ENCODE data around the gene STARD3.

STARD3 gene

GRCh38 chr17:39604911-39605491, 31.9 kb upstream of the STARD3 start:
- no peak for DNase-seq (ENCODE audit: low read depth in 2 of 2)

GRCh38 chr17:39605492-39606433, 31.2 kb upstream of the STARD3 start:
- DNase-seq (ENCODE audit: low read depth in 2 of 2), result no peak

- DNase-seq (ENCODE audit: low read depth in 2 of 2), result no peak
Observed at GRCh38 chr17:39606434-39607056, 30.4 kb upstream of the STARD3 start.

GRCh38 chr17:39607057-39607850, 29.7 kb upstream of the STARD3 start:
- no peak for DNase-seq (ENCODE audit: low read depth in 2 of 2)

GRCh38 chr17:39607851-39608130, 29.2 kb upstream of the STARD3 start, which contains the start of gene NEUROD2:
TSS of gene NEUROD2 (minus strand) at chr17:39607920. CDS start at chr17:39606599, 1,321 bp downstream.
- DNase-seq (ENCODE audit: low read depth in 2 of 2), result no peak

GRCh38 chr17:39608142-39608981, 28.6 kb upstream of the STARD3 start:
- no peak for DNase-seq (ENCODE audit: low read depth in 2 of 2)

- DNase-seq (ENCODE audit: low read depth in 2 of 2), result no peak
Observed at GRCh38 chr17:39609416-39610025, 27.4 kb upstream of the STARD3 start.

GRCh38 chr17:39611401-39612112, 25.4 kb upstream of the STARD3 start:
- DNase-seq (ENCODE audit: low read depth in 2 of 2), result no peak

GRCh38 chr17:39612291-39612894, 24.6 kb upstream of the STARD3 start:
- DNase-seq (ENCODE audit: low read depth in 2 of 2), result no peak

- no peak for DNase-seq (ENCODE audit: low read depth in 2 of 2)
Observed at GRCh38 chr17:39612935-39613464, 23.9 kb upstream of the STARD3 start.

- no peak for DNase-seq (ENCODE audit: low read depth in 2 of 2)
Observed at GRCh38 chr17:39614545-39615157, 22.3 kb upstream of the STARD3 start.

GRCh38 chr17:39615434-39615833, 21.5 kb upstream of the STARD3 start:
- DNase-seq (ENCODE audit: low read depth in 2 of 2), result no peak

- no peak for DNase-seq (ENCODE audit: low read depth in 2 of 2)
Observed at GRCh38 chr17:39617100-39617445, 19.9 kb upstream of the STARD3 start.

GRCh38 chr17:39617446-39618245, 19.3 kb upstream of the STARD3 start:
- peak; percentile 41 to 56 for DNase-seq (ENCODE audit: low read depth in 2 of 2)

GRCh38 chr17:39618246-39618913, 18.6 kb upstream of the STARD3 start:
- DNase-seq (ENCODE audit: low read depth in 2 of 2), result no peak

- no peak for DNase-seq (ENCODE audit: low read depth in 2 of 2)
Observed at GRCh38 chr17:39618956-39619785, 17.8 kb upstream of the STARD3 start.

- DNase-seq (ENCODE audit: low read depth in 2 of 2), result no peak
Observed at GRCh38 chr17:39619786-39620101, 17.2 kb upstream of the STARD3 start.
